Fibroblast of skin of right biceps (primary cell): ENCODE data around the gene DMRTA1.
"Not testable (repeated sequence)": the region's sequence is repeated elsewhere in the genome, so short reads cannot be mapped to it uniquely, and the experiment has no call there.

Experiments
- DNase-seq: peaks from one replicate; pipeline ENCODE4 v3.0.0-alpha.2; 2013

Gene DMRTA1

GRCh38 chr9:22446589-22446949 is at the start of gene DMRTA1:
DMRTA1 (plus strand) TSS chr9:22446824; CDS start chr9:22447066, 242 bp downstream.
- DNase-seq = peak; percentile 63

GRCh38 chr9:22401671-22402070 is 45.0 kb upstream of the DMRTA1 start:
- DNase-seq = no peak

GRCh38 chr9:22405869-22406659 is 40.6 kb upstream of the DMRTA1 start:
- no peak for DNase-seq

GRCh38 chr9:22413884-22414283 is 32.7 kb upstream of the DMRTA1 start:
- no peak for DNase-seq

GRCh38 chr9:22415941-22416691 is 30.5 kb upstream of the DMRTA1 start:
- DNase-seq = no peak

- no peak for DNase-seq
Measured at GRCh38 chr9:22416692-22417060, 29.9 kb upstream of the DMRTA1 start.

GRCh38 chr9:22423566-22423965 is 23.1 kb upstream of the DMRTA1 start:
- no peak for DNase-seq

GRCh38 chr9:22424616-22425015 is 22.0 kb upstream of the DMRTA1 start:
- no peak for DNase-seq

- DNase-seq = no peak
Measured at GRCh38 chr9:22425551-22425950, 21.1 kb upstream of the DMRTA1 start.

- DNase-seq = no peak
Measured at GRCh38 chr9:22427226-22427880, 19.3 kb upstream of the DMRTA1 start.

GRCh38 chr9:22433691-22434090 is 12.9 kb upstream of the DMRTA1 start:
- DNase-seq = no peak

GRCh38 chr9:22435252-22435651 is 11.4 kb upstream of the DMRTA1 start:
- DNase-seq = not testable (repeated sequence)

GRCh38 chr9:22437461-22438067 is 9.1 kb upstream of the DMRTA1 start:
- not testable (repeated sequence) for DNase-seq

- no peak for DNase-seq
Measured at GRCh38 chr9:22440841-22441240, 5.8 kb upstream of the DMRTA1 start.

- peak; percentile 35 for DNase-seq
Measured at GRCh38 chr9:22446950-22447617, 460 bp downstream of the DMRTA1 start.

- DNase-seq = no peak
Measured at GRCh38 chr9:22447618-22448305, 1.1 kb downstream of the DMRTA1 start.

- no peak for DNase-seq
Measured at GRCh38 chr9:22449719-22450118, 3.1 kb downstream of the DMRTA1 start.

- peak; percentile 16 for DNase-seq
Measured at GRCh38 chr9:22452415-22453010, 5.9 kb downstream of the DMRTA1 start.

- DNase-seq = peak; percentile 8
Measured at GRCh38 chr9:22454016-22454415, 7.4 kb downstream of the DMRTA1 start.

GRCh38 chr9:22455181-22455580 is 8.6 kb downstream of the DMRTA1 start:
- DNase-seq = no peak

GRCh38 chr9:22457448-22457847 is 10.8 kb downstream of the DMRTA1 start:
- DNase-seq = no peak

GRCh38 chr9:22463205-22463604 is 16.6 kb downstream of the DMRTA1 start:
- DNase-seq = no peak
